Measurements from ENCODE around the gene LRRTM4. TPM values are rescaled to one million over a fixed set of nuclear protein-coding genes. Genes with fewer than 3 reads are reported as not detected.

The LRRTM4 gene
- total and polyA plus RNA-seq, 2 donors (not counting 1 experiment from before 2014, with no cell fraction given): not detected

DNA sequence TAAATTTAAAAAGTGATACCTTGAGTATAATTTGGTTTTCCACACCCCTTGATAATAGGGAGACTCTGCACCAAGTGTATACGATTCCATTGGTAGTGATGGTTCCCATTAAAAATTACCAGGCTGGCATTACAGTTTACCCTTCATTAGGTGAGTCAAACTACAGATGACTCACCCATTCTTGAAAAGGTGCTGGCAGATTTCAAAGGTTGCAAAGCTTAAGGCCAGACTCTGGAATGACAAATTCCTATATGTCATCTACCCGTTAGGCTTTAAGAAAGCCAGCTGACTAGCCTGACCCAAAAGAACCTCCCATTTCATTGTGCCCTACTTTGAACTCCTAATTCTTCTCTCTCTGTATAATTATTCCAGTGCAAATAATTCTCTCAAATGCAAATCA lies 124.4 kb downstream of the LRRTM4 start:
- TF ChIP-seq, protein P1, sequence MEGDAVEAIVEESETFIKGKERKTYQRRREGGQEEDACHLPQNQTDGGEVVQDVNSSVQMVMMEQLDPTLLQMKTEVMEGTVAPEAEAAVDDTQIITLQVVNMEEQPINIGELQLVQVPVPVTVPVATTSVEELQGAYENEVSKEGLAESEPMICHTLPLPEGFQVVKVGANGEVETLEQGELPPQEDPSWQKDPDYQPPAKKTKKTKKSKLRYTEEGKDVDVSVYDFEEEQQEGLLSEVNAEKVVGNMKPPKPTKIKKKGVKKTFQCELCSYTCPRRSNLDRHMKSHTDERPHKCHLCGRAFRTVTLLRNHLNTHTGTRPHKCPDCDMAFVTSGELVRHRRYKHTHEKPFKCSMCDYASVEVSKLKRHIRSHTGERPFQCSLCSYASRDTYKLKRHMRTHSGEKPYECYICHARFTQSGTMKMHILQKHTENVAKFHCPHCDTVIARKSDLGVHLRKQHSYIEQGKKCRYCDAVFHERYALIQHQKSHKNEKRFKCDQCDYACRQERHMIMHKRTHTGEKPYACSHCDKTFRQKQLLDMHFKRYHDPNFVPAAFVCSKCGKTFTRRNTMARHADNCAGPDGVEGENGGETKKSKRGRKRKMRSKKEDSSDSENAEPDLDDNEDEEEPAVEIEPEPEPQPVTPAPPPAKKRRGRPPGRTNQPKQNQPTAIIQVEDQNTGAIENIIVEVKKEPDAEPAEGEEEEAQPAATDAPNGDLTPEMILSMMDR (IDR thresholded peaks at IDR 0.05): no peak
- no peak for TF ChIP-seq EZH2 (IDR thresholded peaks at IDR 0.05; ENCODE audit: borderline replicate concordance, insufficient read depth, low read depth, low read length, poor library complexity, severe bottlenecking)
- 88% methylated on average over 2 of the region's 2 CpGs for WGBS (ENCODE audit: insufficient coverage)
- Mint-ChIP-seq H3K27ac (no peak overlapping the region), H3K4me3 (no peak overlapping the region), H3K9me3 (ENCODE audit: insufficient read depth) (peaks cover 6% of the 10 kb centered on the region), H3K27me3 (no peaks in the 10 kb centered on the region), H3K4me1 (no peaks in the 10 kb centered on the region)
- DNase-seq: no peak
- no peak overlapping the region for H3K4me2 ChIP-seq (replicated peaks; ENCODE audit: low read depth, low read length, poor library complexity, severe bottlenecking)
- intact Hi-C loops (cut with micrococcal nuclease): no loop called here
- no peaks in the 10 kb centered on the region for H3K36me3 ChIP-seq (replicated peaks in 1 of 2; ENCODE audit: control extremely low read depth in 1 of 2, control insufficient read depth in 1 of 2, extremely low read depth in 1 of 2, insufficient read depth in 2 of 2, low read length in 1 of 2)
- H3K4me3 ChIP-seq (ENCODE audit: control extremely low read depth in 1 of 5, extremely low read depth in 1 of 5, insufficient read depth in 1 of 5, low read depth in 2 of 5, low read length in 4 of 5): no peak overlapping the region
- no peak for ATAC-seq (ENCODE audit: low read depth)
- no peaks in the 10 kb centered on the region for H3K27me3 ChIP-seq (replicated peaks in 1 of 4; ENCODE audit: control extremely low read depth in 1 of 4, control insufficient read depth in 3 of 4, insufficient read depth in 4 of 4, low read length in 3 of 4)
- H3K9ac ChIP-seq (ENCODE audit: low read length): no peak overlapping the region
- ChIA-PET CTCF (no interaction called here), POLR2A (no interaction called here)
- H3K79me2 ChIP-seq (ENCODE audit: control insufficient read depth, insufficient read depth, low read length): no peaks in the 10 kb centered on the region
- H3K4me1 ChIP-seq (ENCODE audit: control insufficient read depth in 2 of 2, insufficient read depth in 2 of 2, low read length in 2 of 2): no peaks in the 10 kb centered on the region
- H3K27ac ChIP-seq (ENCODE audit: low read length in 2 of 2): no peak overlapping the region
- no peaks in the 10 kb centered on the region for H3K9me3 ChIP-seq (ENCODE audit: control extremely low read depth in 1 of 3, control insufficient read depth in 2 of 3, insufficient read depth in 1 of 3, low read length in 2 of 3)
- H4K20me1 ChIP-seq (ENCODE audit: control insufficient read depth, insufficient read depth, low read length, poor library complexity, severe bottlenecking): no peaks in the 10 kb centered on the region
- no peak overlapping the region for H2AFZ ChIP-seq (ENCODE audit: insufficient read depth, low read depth, low read length, poor library complexity, severe bottlenecking)

DNA sequence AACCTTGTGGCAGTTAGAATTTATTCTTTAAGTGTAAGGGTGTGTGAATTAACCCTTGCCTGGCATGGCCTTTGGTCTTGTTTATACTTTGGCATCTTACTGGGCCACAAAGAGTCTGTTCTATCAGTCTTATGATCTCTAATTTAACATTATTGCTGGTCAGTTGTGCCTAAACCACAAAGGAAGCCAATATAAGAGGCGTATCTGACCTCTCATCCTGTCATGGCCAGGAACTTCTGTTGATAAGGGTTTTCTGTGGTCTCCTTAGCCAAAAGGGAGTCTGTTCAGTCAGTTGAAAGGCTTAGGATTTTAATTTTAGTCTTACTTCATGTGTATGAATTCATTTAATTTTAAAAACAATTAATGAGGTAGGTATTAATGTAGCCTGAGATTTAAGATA lies 127.2 kb downstream of the LRRTM4 start:
- Histone ChIP-seq H3K27ac (ENCODE audit: low read length in 2 of 2) (no peak overlapping the region), H3K79me2 (ENCODE audit: control insufficient read depth, insufficient read depth, low read length) (no peaks in the 10 kb centered on the region), H3K4me1 (ENCODE audit: control insufficient read depth in 2 of 2, insufficient read depth in 2 of 2, low read length in 2 of 2) (no peaks in the 10 kb centered on the region), H2AFZ (ENCODE audit: insufficient read depth, low read depth, low read length, poor library complexity, severe bottlenecking) (no peak overlapping the region), H4K20me1 (ENCODE audit: control insufficient read depth, insufficient read depth, low read length, poor library complexity, severe bottlenecking) (no peaks in the 10 kb centered on the region), H3K27me3 (replicated peaks in 1 of 4; ENCODE audit: control extremely low read depth in 1 of 4, control insufficient read depth in 3 of 4, insufficient read depth in 4 of 4, low read length in 3 of 4) (no peaks in the 10 kb centered on the region), H3K36me3 (replicated peaks in 1 of 2; ENCODE audit: control extremely low read depth in 1 of 2, control insufficient read depth in 1 of 2, extremely low read depth in 1 of 2, insufficient read depth in 2 of 2, low read length in 1 of 2) (no peaks in the 10 kb centered on the region), H3K4me2 (replicated peaks; ENCODE audit: low read depth, low read length, poor library complexity, severe bottlenecking) (no peak overlapping the region), H3K4me3 (ENCODE audit: control extremely low read depth in 1 of 5, extremely low read depth in 1 of 5, insufficient read depth in 1 of 5, low read depth in 2 of 5, low read length in 4 of 5) (no peak overlapping the region), H3K9me3 (ENCODE audit: control extremely low read depth in 1 of 3, control insufficient read depth in 2 of 3, insufficient read depth in 1 of 3, low read length in 2 of 3) (no peaks in the 10 kb centered on the region), H3K9ac (ENCODE audit: low read length) (no peak overlapping the region)
- POLR2A ChIA-PET: no interaction called here
- DNase-seq: no peak
- TF ChIP-seq, protein P1 (IDR thresholded peaks at IDR 0.05): no peak
- no peak for TF ChIP-seq EZH2 (IDR thresholded peaks at IDR 0.05; ENCODE audit: borderline replicate concordance, insufficient read depth, low read depth, low read length, poor library complexity, severe bottlenecking)
- intact Hi-C loops (cut with micrococcal nuclease): no loop called here
- H3K27me3 Mint-ChIP-seq: no peaks in the 10 kb centered on the region
- H3K4me1 Mint-ChIP-seq: no peaks in the 10 kb centered on the region
- H3K4me3 Mint-ChIP-seq: no peak overlapping the region
- 0% methylated on average over 1 of the region's 1 CpG for WGBS (ENCODE audit: insufficient coverage)
- no peak for ATAC-seq (ENCODE audit: low read depth)
- peaks cover 4% of the 10 kb centered on the region for H3K9me3 Mint-ChIP-seq (ENCODE audit: insufficient read depth)
- H3K27ac Mint-ChIP-seq: no peak overlapping the region
- CTCF ChIA-PET: no interaction called here
